SK-N-SH treated with all-trans-retinoic acid at 6 μM for 48 hours (cell line): ENCODE results near the gene SLC25A6.

ENCODE experiments used
- ARNTL ChIP-seq: fragments of 450-650 bp; formaldehyde crosslinking; IDR thresholded peaks from 2 replicates; pipeline ENCODE4 v1.5.0; 2020; ENCODE audit warnings: low read depth, mild to moderate bottlenecking, moderate library complexity, borderline replicate concordance
- BACH2 ChIP-seq: fragments of 250-450 bp; sonication (Bioruptor Pico); IDR thresholded peaks from 2 replicates; pipeline ENCODE4 v1.9.0; 2021; ENCODE audit warnings: mild to moderate bottlenecking, borderline replicate concordance
- PPARA ChIP-seq: fragments of 250-450 bp; sonication (Bioruptor Pico); IDR thresholded peaks from 2 replicates; pipeline ENCODE4 v1.5.0; 2020; ENCODE audit warnings: mild to moderate bottlenecking, borderline replicate concordance
- ZNF565 ChIP-seq: fragments of 450-650 bp; formaldehyde crosslinking; conservative IDR thresholded peaks from 2 replicates; pipeline ENCODE4 v1.5.0; 2020; ENCODE audit warnings: low read depth, mild to moderate bottlenecking, moderate library complexity

GRCh38 chrX:1419545-1420355 is 27.8 kb upstream of the SLC25A6 start:
- no peak for TF ChIP-seq BACH2 (CRISPR knock-in tag)
- no peak for TF ChIP-seq ZNF565
- no peak for TF ChIP-seq PPARA (CRISPR knock-in tag)
- TF ChIP-seq ARNTL (CRISPR knock-in tag) = no peak
